Esophagus squamous epithelium (tissue), 5 donors: ENCODE data around the gene C10orf67. TPM values are rescaled to one million over a fixed set of nuclear protein-coding genes. Genes with fewer than 3 reads are reported as not detected.

Experiments
- DNase-seq: peaks from one replicate; lab custom pipeline; 2025; lab: John Stamatoyannopoulos, UW
- H3K27ac ChIP-seq, 4 donors: fragments of 200-600 bp; sonication (generic); one replicate each; pipeline ENCODE4 v1.5.1; 2016 to 2019; ENCODE audit warnings: mild to moderate bottlenecking in 1 of 4
- H3K27me3 ChIP-seq, 4 donors: fragments of 200-600 bp; sonication (generic); 1 replicate in 3 of 4; 2 replicates in 1 of 4; pipeline versions ENCODE4 v1.5.1 to v1.6.0; 2017 to 2021; ENCODE audit warnings: antibody characterized with exemption in 1 of 4
- H3K36me3 ChIP-seq, 3 donors: fragments of 200-600 bp; sonication (generic); one replicate each; pipeline ENCODE4 v1.5.1; 2016 to 2019
- H3K4me1 ChIP-seq, 3 donors: fragments of 200-600 bp; sonication (generic); one replicate each; pipeline ENCODE4 v1.5.1; 2017 to 2019
- H3K4me3 ChIP-seq, 4 donors: fragments of 200-600 bp; sonication (generic); 1 replicate in 3 of 4; 2 replicates in 1 of 4; pipeline ENCODE4 v1.5.1; 2016 to 2019; ENCODE audit warnings: mild to moderate bottlenecking in 2 of 4, moderate library complexity in 1 of 4
- H3K9me3 ChIP-seq, 3 donors: fragments of 200-600 bp; sonication (generic); one replicate each; pipeline ENCODE4 v1.5.1; 2016 to 2019
- CTCF ChIP-seq, 6 experiments: fragments of 450-650 bp in 4 of 6; fragments of 200-600 bp in 2 of 6; sonication (generic) in 2 of 6; IDR thresholded peaks; one replicate each; pipeline ENCODE4 v1.5.1; 2016 to 2019; ENCODE audit warnings: antibody characterized with exemption in 6 of 6, mild to moderate bottlenecking in 4 of 6, moderate library complexity in 4 of 6
- POLR2A ChIP-seq, 4 donors: fragments of 450-650 bp; IDR thresholded peaks; one replicate each; pipeline ENCODE4 v1.6.1; 2017; ENCODE audit warnings: antibody characterized with exemption in 4 of 4, mild to moderate bottlenecking in 4 of 4, moderate library complexity in 3 of 4
- WGBS, 2 donors: methylation state at CpG; one replicate each; pipeline ENCODE4 v1.1.5; 2018; 5-methylcytosine and 5-hydroxymethylcytosine counted together
- intact Hi-C: fragments of 100-400 bp; cut with DNase I; formaldehyde crosslinking; loops from one replicate; pipeline ENCODE4 v1.15.0; 2022
- total RNA-seq, 4 donors: library from RNA; depleted of rRNA; stranded (reverse); fragments of >200 nt; gene quantifications; one replicate each; pipeline ENCODE4 v1.1.0, GENCODE V29; 2016
- donor health status: DM: yes; HTN: yes; CAD: no.

Gene C10orf67
- total RNA-seq, 4 donors from 2014 or later, result 0.18 to 0.27 TPM; not detected in 2

- Histone ChIP-seq H3K9me3 (no peaks in the 10 kb centered on the region), H3K27me3 (peaks cover 12 to 99% (median 21%) of the 10 kb centered on the region in 4 donors), H3K36me3 (no peaks in the 10 kb centered on the region), H3K27ac (no peak overlapping the region), H3K4me1 (peaks cover 0 to 34% (median 13%) of the 10 kb centered on the region in 3 donors), H3K4me3 (no peak overlapping the region)
- intact Hi-C loops, result no loop called here
- no peak for DNase-seq
- 3 to 18% methylated on average over 24 to 29 of the region's 36 CpGs for WGBS, 2 donors
- no peak for TF ChIP-seq POLR2A (IDR thresholded peaks at IDR 0.05)
- no peak for TF ChIP-seq CTCF (IDR thresholded peaks at IDR 0.05)
Observed at GRCh38 chr10:23190872-23191763, 153.5 kb downstream of the C10orf67 start.

DNA sequence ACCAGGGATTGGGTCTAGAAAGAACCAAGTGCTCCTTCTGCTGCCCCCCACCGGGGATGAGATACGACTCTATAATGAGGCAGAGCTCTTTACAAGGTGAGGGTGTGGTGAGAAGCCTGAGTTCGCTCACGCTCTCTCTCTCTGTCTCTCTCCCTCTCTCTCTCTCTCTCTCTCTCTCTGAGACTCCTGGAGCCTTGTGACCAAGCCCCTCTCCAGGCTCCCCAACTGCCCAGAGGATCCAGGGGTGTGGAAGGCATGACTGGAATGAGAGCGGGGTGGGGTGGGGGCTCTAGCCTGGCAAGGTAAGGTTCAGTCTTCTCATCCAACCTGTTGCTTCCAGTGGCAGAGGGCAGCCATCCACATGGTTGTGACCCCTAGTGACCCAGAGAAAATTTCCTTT lies 155.6 kb downstream of the C10orf67 start:
- intact Hi-C loops, result no loop called here
- H3K9me3 ChIP-seq, result no peaks in the 10 kb centered on the region
- H3K27ac ChIP-seq, result no peak overlapping the region
- H3K4me3 ChIP-seq, result no peak overlapping the region
- DNase-seq, result no peak
- H3K27me3 ChIP-seq, result peaks cover 2 to 97% (median 11%) of the 10 kb centered on the region in 4 donors
- WGBS, 2 donors, result 21 to 27% methylated on average over 4 to 5 of the region's 5 CpGs
- H3K36me3 ChIP-seq, result no peaks in the 10 kb centered on the region
- peaks cover 0 to 23% (median 13%) of the 10 kb centered on the region in 3 donors for H3K4me1 ChIP-seq
- TF ChIP-seq CTCF (IDR thresholded peaks at IDR 0.05) (no peak), POLR2A (IDR thresholded peaks at IDR 0.05) (no peak)

GRCh38 chr10:23187155-23187554 lies 157.4 kb downstream of the C10orf67 start:
- H3K4me3 ChIP-seq, result no peak overlapping the region
- no peak overlapping the region for H3K27ac ChIP-seq
- 38 to 83% methylated on average over 1 of the region's 1 CpG for WGBS, 2 donors
- TF ChIP-seq POLR2A (IDR thresholded peaks at IDR 0.05) (no peak), CTCF (IDR thresholded peaks at IDR 0.05) (no peak)
- DNase-seq, result no peak
- H3K36me3 ChIP-seq, result no peaks in the 10 kb centered on the region
- H3K27me3 ChIP-seq, result peaks cover 0 to 94% (median 7%) of the 10 kb centered on the region in 4 donors
- H3K9me3 ChIP-seq, result no peaks in the 10 kb centered on the region
- peaks cover 0 to 9% (median 5%) of the 10 kb centered on the region in 3 donors for H3K4me1 ChIP-seq
- intact Hi-C loops, result no loop called here

GRCh38 chr10:23186697-23187096 lies 157.9 kb downstream of the C10orf67 start:
- no peak for TF ChIP-seq CTCF (IDR thresholded peaks at IDR 0.05)
- 3 to 23% methylated on average over 5 of the region's 5 CpGs for WGBS, 2 donors
- Histone ChIP-seq H3K27ac (no peak overlapping the region), H3K36me3 (no peaks in the 10 kb centered on the region), H3K27me3 (peaks cover 0 to 94% (median 4%) of the 10 kb centered on the region in 4 donors), H3K4me1 (peaks cover 0 to 4% (median under 1%) of the 10 kb centered on the region in 3 donors), H3K4me3 (no peak overlapping the region), H3K9me3 (no peaks in the 10 kb centered on the region)
- no peak for DNase-seq
- intact Hi-C loops, result no loop called here

DNA sequence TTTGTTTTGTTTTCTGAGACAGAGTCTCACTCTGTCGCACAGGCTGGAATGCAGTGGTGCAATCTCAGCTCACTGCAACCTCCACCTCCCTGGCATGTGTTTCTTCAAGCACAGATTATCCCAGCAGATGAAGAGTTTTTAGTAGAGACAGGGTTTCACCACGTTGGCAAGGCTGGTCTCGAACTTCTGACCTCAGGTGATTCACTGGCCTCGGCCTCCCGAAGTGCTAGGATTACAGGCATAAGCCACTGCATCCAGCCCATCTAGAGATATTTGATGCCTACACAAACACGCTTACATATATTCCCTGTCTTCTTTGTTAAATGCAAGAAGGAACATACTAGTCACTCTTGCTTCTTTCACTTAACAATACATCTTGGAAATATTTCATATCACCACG lies 158.4 kb downstream of the C10orf67 start:
- intact Hi-C loops, result no loop called here
- H3K27me3 ChIP-seq, result peaks cover 0 to 92% (median under 1%) of the 10 kb centered on the region in 4 donors
- DNase-seq, result no peak

More for the DNA sequence above, 158.4 kb downstream of the C10orf67 start:
- Histone ChIP-seq H3K27ac (no peak overlapping the region), H3K36me3 (no peaks in the 10 kb centered on the region), H3K4me3 (no peak overlapping the region), H3K9me3 (no peaks in the 10 kb centered on the region), H3K4me1 (no peaks in the 10 kb centered on the region)
- TF ChIP-seq POLR2A (IDR thresholded peaks at IDR 0.05) (no peak), CTCF (IDR thresholded peaks at IDR 0.05) (no peak)
- 43 to 51% methylated on average over 5 to 7 of the region's 7 CpGs for WGBS, 2 donors
